Activated CD8-positive, alpha-beta memory T cell treated with anti-CD3 and anti-CD28 coated beads, Interleukin-2, amount 10 ng/mL, durations not matched to agents 7 days and 5 days (primary cell): Measurements from ENCODE around the gene HPCAL1. TPM values are rescaled to one million over a fixed set of nuclear protein-coding genes. Genes with fewer than 3 reads are reported as not detected.
"Not testable (repeated sequence)": the region's sequence is repeated elsewhere in the genome, so short reads cannot be mapped to it uniquely, and the experiment has no call there.

ENCODE experiments used
- ATAC-seq: fragments of 150-1000 bp; cut with Tn5 transposase; one replicate; pipeline ENCODE4 v1.10.0; 2021; ENCODE audit warnings: moderate library complexity
- CTCF ChIA-PET: fragments of 350-600 bp; sonication (Branson Sonifier 250); formaldehyde crosslinking; loops from one replicate; lab custom pipeline; 2021; ENCODE audit warnings: antibody characterized with exemption; lab: Charles Lee
- DNase-seq: peaks from one replicate; pipeline ENCODE4 v3.0.0-alpha.2; 2020
- H3K27ac Mint-ChIP-seq: one replicate; pipeline ENCODE4 v1.8.0; 2021; ENCODE audit warnings: mild to moderate bottlenecking, mixed read lengths
- H3K27me3 Mint-ChIP-seq: one replicate; pipeline ENCODE4 v1.8.0; 2021; ENCODE audit warnings: mixed read lengths
- H3K36me3 Mint-ChIP-seq: one replicate; pipeline ENCODE4 v1.8.0; 2021; ENCODE audit warnings: mild to moderate bottlenecking, mixed read lengths
- H3K4me1 Mint-ChIP-seq: one replicate; pipeline ENCODE4 v1.8.0; 2021; ENCODE audit warnings: mixed read lengths
- H3K4me3 Mint-ChIP-seq: one replicate; pipeline ENCODE4 v1.8.0; 2021; ENCODE audit warnings: mild to moderate bottlenecking, moderate library complexity, mixed read lengths
- H3K9me3 Mint-ChIP-seq: one replicate; pipeline ENCODE4 v1.8.0; 2022; ENCODE audit warnings: low read depth, mixed read lengths
- total RNA-seq, 2 experiments: library from RNA; stranded (reverse); gene quantifications; one replicate each; pipeline ENCODE4 v1.2.3, GENCODE V29; 2021

HPCAL1 gene
- total RNA-seq, 2 experiments from 2014 or later: 29.0 to 47.0 TPM

- CTCF ChIA-PET: interaction anchor here (0.5 to 6.7 kb wide), 57 partner anchors 8 to 620 kb away, joined by 3 to 86 read pairs (median 5); partner anchors contain the start of gene ODC1
- DNase-seq (no peak), ATAC-seq (no peak)
- H3K4me3 Mint-ChIP-seq: no peak overlapping the region
- no peaks in the 10 kb centered on the region for H3K9me3 Mint-ChIP-seq
- no peak overlapping the region for H3K27ac Mint-ChIP-seq
- no peaks in the 10 kb centered on the region for H3K36me3 Mint-ChIP-seq
- peaks cover 7% of the 10 kb centered on the region for H3K4me1 Mint-ChIP-seq
- peaks cover 4% of the 10 kb centered on the region for H3K27me3 Mint-ChIP-seq
These were observed 131.5 kb downstream of the HPCAL1 start for GRCh38 chr2:10433947-10434885.

DNA sequence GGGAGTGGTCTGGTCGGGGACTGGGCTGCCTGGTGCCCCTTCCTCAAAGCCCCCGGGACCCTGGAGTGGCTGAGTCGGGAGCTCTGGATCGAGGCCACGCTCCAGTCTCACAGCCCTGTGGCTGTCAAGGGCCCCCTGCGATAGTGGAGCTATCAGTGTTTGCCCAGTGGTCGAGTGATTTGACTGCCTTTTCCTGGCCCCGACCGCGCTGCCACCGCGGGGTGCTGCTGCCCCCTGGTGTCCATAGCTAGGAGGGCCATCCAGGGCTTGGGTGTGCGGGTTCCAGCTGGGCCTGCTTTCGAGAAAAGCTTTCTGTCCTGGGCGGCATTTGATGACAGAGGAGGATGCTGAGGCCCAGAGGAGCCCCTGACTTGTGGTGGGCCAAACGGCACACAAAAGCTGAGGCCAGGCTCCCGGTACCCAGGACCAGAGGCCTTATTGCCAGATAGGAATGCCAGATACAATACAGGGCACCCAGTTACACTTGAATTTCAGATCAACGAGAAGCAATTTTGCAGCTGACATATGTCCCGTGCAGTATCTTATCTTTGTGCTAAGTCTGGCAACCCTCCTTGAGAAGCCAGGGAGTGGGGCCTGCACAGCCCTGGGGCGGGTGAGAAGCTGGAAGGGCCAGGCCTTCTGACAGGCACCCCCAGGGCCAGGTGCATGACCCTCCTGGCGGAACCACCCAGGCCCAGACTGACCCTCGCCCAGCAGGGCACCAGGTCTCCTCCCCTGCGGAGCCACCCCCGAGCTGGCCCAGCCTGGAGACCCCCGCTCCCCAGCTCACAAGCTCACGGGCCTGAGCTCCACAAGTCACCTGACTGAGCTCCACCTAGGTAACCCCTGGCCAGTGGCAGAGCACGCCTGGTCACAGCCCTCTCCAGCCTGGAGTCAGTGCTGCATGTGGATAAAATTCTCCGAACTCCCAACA, 132.4 kb downstream of the HPCAL1 start:
- no peaks in the 10 kb centered on the region for H3K9me3 Mint-ChIP-seq
- H3K4me3 Mint-ChIP-seq: no peak overlapping the region
- CTCF ChIA-PET: interaction anchor here (0.6 to 6.7 kb wide), 67 partner anchors 8 to 621 kb away, joined by 3 to 86 read pairs (median 4); partner anchors contain the start of gene ODC1
- H3K27me3 Mint-ChIP-seq: peaks cover 4% of the 10 kb centered on the region
- DNase-seq (peak; percentile 77), ATAC-seq (peak; percentile 43)
- H3K4me1 Mint-ChIP-seq: peaks cover 10% of the 10 kb centered on the region
- H3K27ac Mint-ChIP-seq: no peak overlapping the region
- H3K36me3 Mint-ChIP-seq: peaks cover 7% of the 10 kb centered on the region

DNA sequence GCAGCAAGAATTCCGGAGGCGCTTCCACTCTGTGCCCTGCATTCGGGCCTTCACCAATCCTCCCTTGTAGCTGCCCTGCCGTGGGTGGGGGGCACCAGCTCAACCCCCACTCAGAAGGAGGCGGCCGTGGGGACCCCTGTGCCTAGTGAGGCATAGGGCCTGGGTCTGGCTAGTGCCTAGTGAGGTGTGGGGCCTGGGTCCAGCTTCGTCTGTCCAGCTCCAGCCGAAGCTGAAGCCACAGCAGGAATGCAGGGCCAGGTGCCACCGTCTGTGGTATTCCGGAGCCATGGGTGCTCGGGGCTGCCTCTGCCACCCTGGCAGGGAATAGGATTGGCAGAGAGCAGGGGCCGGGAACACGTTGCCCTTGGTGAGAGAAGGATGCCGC, 133.1 kb downstream of the HPCAL1 start:
- CTCF ChIA-PET: interaction anchor here (0.8 to 6.7 kb wide), 32 partner anchors 11 to 622 kb away, joined by 3 to 86 read pairs (median 6); partner anchors contain the start of gene ODC1

GRCh38 chr2:10436583-10437110, 133.9 kb downstream of the HPCAL1 start:
- no peak overlapping the region for H3K4me3 Mint-ChIP-seq
- peaks cover 10% of the 10 kb centered on the region for H3K4me1 Mint-ChIP-seq
- CTCF ChIA-PET: interaction anchor here (1.0 to 6.7 kb wide), 6 partner anchors 10 to 364 kb away, joined by 4 to 86 read pairs (median 64); partner anchors contain the start of gene ODC1
- DNase-seq (no peak), ATAC-seq (no peak)
- H3K27ac Mint-ChIP-seq: no peak overlapping the region
- no peaks in the 10 kb centered on the region for H3K9me3 Mint-ChIP-seq
- H3K27me3 Mint-ChIP-seq: peaks cover 4% of the 10 kb centered on the region
- peaks cover 15% of the 10 kb centered on the region for H3K36me3 Mint-ChIP-seq

More for the DNA sequence above, 133.1 kb downstream of the HPCAL1 start:
- Mint-ChIP-seq H3K27ac (no peak overlapping the region), H3K4me3 (no peak overlapping the region), H3K9me3 (no peaks in the 10 kb centered on the region), H3K27me3 (peaks cover 4% of the 10 kb centered on the region), H3K36me3 (peaks cover 11% of the 10 kb centered on the region), H3K4me1 (peaks cover 10% of the 10 kb centered on the region)
- ATAC-seq (no peak), DNase-seq (no peak)

DNA sequence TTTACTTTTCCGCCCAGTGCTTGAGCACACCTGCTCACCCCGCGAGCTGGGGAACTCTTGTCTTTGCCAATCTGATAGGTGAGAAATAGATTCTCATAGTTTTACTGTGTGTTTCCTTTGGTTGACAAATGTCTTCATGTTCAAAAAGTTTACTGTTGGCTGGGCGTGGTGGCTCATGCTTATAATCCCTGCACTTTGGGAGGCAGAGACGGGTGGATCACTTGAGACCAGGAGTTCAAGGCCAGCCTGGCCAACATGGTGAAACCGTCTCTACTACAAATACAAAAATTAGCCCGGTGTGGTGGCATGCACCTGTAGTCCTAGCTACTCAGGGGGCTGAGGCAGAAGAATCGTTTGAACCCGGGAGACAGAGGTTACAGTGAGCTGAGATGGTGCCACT, 135.1 kb downstream of the HPCAL1 start:
- no peak overlapping the region for H3K27ac Mint-ChIP-seq
- CTCF ChIA-PET: interaction anchor here (0.8 to 6.7 kb wide), 5 partner anchors 9 to 365 kb away, joined by 3 to 70 read pairs (median 5); partner anchors contain the start of gene ODC1
- H3K9me3 Mint-ChIP-seq: no peaks in the 10 kb centered on the region
- DNase-seq (no peak), ATAC-seq (no peak)
- peaks cover 24% of the 10 kb centered on the region for H3K36me3 Mint-ChIP-seq
- peaks cover 4% of the 10 kb centered on the region for H3K27me3 Mint-ChIP-seq
- H3K4me1 Mint-ChIP-seq: peaks cover 13% of the 10 kb centered on the region
- no peak overlapping the region for H3K4me3 Mint-ChIP-seq

DNA sequence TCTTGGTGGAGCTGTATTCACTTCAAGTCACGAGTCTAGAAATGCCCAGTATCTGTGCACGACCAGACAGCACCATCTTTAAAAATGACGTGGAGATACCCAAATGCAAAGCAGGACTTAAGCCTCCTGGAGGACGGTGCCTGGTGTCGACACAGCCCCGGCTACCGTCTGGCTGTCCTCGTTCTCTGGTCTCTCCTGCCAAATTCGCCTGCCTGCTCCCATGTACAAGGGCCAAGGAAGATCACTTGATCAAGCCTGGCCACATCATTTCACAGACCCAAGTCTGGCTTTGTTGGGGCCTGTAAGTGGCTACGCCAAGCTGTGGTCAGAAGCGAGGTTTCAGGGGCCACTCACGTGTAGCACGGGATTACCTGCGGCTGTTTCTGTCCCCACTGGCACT, 136.0 kb downstream of the HPCAL1 start:
- no peak for DNase-seq
- CTCF ChIA-PET: interaction anchor here (0.8 to 6.7 kb wide), 6 partner anchors 8 to 236 kb away, joined by 3 to 70 read pairs (median 6); partner anchors contain the start of genes HPCAL1 and ODC1

GRCh38 chr2:10439185-10439879, 136.6 kb downstream of the HPCAL1 start:
- Mint-ChIP-seq H3K27me3 (no peaks in the 10 kb centered on the region), H3K27ac (no peak overlapping the region), H3K9me3 (no peaks in the 10 kb centered on the region), H3K4me3 (no peak overlapping the region), H3K36me3 (peaks cover 39% of the 10 kb centered on the region), H3K4me1 (peaks cover 15% of the 10 kb centered on the region)
- CTCF ChIA-PET: interaction anchor here (1.1 to 6.7 kb wide), 4 partner anchors 8 to 220 kb away, joined by 3 to 70 read pairs (median 6); partner anchors contain the start of gene HPCAL1
- no peak for DNase-seq
- ATAC-seq: no peak

More for the DNA sequence above, 136.0 kb downstream of the HPCAL1 start:
- H3K27ac Mint-ChIP-seq: no peak overlapping the region
- no peaks in the 10 kb centered on the region for H3K9me3 Mint-ChIP-seq
- no peak for ATAC-seq
- peaks cover 10% of the 10 kb centered on the region for H3K4me1 Mint-ChIP-seq
- H3K4me3 Mint-ChIP-seq: no peak overlapping the region
- no peaks in the 10 kb centered on the region for H3K27me3 Mint-ChIP-seq
- H3K36me3 Mint-ChIP-seq: peaks cover 33% of the 10 kb centered on the region

DNA sequence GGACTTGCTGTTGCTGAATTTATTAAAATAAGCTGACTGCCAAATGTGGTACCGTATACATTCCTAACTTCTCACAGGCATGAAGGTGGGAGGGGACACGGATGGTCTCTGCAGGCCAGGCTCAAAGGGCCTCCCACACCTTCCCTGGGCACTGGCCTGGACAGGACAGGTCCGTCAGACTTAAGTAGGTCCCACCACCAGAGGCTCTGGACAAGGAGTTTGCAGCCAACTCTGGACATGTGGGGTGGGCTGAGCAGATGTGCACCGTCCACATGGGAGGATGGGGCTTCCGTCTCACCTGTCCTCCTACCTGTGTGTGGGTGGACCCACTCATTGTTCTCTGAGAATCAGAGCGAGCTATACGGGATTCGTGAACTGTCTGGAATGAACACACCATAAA, 137.3 kb downstream of the HPCAL1 start:
- ATAC-seq (no peak), DNase-seq (no peak)
- Mint-ChIP-seq H3K27me3 (no peaks in the 10 kb centered on the region), H3K36me3 (peaks cover 45% of the 10 kb centered on the region), H3K27ac (no peak overlapping the region), H3K4me1 (peaks cover 19% of the 10 kb centered on the region), H3K4me3 (no peak overlapping the region), H3K9me3 (no peaks in the 10 kb centered on the region)
- CTCF ChIA-PET: interaction anchor here (0.7 to 6.7 kb wide), 4 partner anchors 30 to 367 kb away, joined by 3 to 70 read pairs (median 6); partner anchors contain the start of gene HPCAL1

GRCh38 chr2:10440736-10441135, 138.0 kb downstream of the HPCAL1 start:
- H3K27me3 Mint-ChIP-seq: no peaks in the 10 kb centered on the region
- H3K4me1 Mint-ChIP-seq: peaks cover 25% of the 10 kb centered on the region
- no peak overlapping the region for H3K4me3 Mint-ChIP-seq
- no peak overlapping the region for H3K27ac Mint-ChIP-seq
- DNase-seq (no peak), ATAC-seq (no peak)
- H3K36me3 Mint-ChIP-seq: peaks cover 45% of the 10 kb centered on the region
- CTCF ChIA-PET: interaction anchor here (0.7 to 6.7 kb wide), 2 partner anchors 31 to 368 kb away, joined by 3 to 70 read pairs; no protein-coding TSS in a partner anchor
- H3K9me3 Mint-ChIP-seq: no peaks in the 10 kb centered on the region

DNA sequence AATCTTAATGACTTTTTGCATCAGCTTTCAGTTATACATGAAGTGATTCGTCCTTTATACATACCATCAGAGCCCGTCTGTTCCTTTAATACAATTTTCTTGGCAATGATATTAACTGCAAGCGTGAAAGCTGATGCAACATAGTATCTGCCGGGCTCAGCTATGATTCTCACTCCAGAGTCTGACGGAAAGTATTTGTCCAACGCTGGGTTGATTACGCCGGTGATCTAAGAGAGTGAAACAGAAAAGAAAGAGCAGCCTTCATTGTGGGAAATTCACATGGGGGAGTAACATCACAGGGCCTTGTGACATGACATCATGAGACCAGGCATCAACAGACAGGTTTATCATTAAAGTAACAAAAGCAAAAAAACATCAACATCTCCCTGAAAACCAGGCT, 139.2 kb downstream of the HPCAL1 start:
- DNase-seq (no peak), ATAC-seq (no peak)
- no peaks in the 10 kb centered on the region for H3K27me3 Mint-ChIP-seq
- CTCF ChIA-PET: interaction anchor here (0.5 to 1.4 kb wide), 2 partner anchors 133 to 217 kb away, joined by 3 read pairs; no protein-coding TSS in a partner anchor
- no peak overlapping the region for H3K27ac Mint-ChIP-seq
- peaks cover 45% of the 10 kb centered on the region for H3K36me3 Mint-ChIP-seq
- peaks cover 33% of the 10 kb centered on the region for H3K4me1 Mint-ChIP-seq
- H3K9me3 Mint-ChIP-seq: no peaks in the 10 kb centered on the region
- no peak overlapping the region for H3K4me3 Mint-ChIP-seq

DNA sequence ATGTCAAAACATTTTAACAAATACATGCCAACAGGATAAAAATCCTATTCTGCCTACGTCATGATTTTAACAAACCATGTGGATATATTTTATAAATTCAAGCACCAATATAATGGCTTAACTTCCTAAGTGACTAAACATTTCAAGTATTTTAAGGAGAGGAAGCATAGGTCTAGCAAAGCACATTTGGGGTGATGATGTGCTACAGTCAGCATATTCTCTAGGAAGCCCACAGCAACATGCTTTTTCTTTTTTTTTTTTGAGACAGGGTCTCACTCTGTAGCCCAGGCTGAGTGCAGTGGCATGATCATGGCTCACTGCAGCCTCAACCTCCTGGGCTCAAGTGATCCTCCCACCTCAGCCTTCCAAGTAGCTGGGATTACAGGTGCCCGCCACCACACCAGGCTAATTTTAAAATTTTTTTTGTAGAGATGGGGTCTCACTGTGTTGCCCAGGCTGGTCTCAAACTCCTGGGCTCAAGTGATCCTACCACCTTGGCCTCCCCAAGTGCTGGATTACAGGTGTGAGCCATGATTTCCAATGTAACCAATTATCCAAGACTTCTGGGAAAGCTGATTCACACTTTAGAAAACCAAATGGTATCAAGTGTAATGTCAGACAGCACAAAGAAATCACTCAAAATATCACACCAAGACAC, 139.9 kb downstream of the HPCAL1 start:
- not testable (repeated sequence) for H3K4me3 Mint-ChIP-seq, H3K9me3 Mint-ChIP-seq, DNase-seq, H3K27me3 Mint-ChIP-seq, H3K27ac Mint-ChIP-seq, ATAC-seq
- CTCF ChIA-PET: interaction anchor here (0.5 to 1.4 kb wide), 4 partner anchors 8 to 506 kb away, joined by 3 to 7 read pairs (median 4); no protein-coding TSS in a partner anchor
- peaks cover 48% of the 10 kb centered on the region for H3K36me3 Mint-ChIP-seq
- peaks cover 38% of the 10 kb centered on the region for H3K4me1 Mint-ChIP-seq
